ENCODE data around the gene SKIDA1.

SKIDA1 gene

DNA sequence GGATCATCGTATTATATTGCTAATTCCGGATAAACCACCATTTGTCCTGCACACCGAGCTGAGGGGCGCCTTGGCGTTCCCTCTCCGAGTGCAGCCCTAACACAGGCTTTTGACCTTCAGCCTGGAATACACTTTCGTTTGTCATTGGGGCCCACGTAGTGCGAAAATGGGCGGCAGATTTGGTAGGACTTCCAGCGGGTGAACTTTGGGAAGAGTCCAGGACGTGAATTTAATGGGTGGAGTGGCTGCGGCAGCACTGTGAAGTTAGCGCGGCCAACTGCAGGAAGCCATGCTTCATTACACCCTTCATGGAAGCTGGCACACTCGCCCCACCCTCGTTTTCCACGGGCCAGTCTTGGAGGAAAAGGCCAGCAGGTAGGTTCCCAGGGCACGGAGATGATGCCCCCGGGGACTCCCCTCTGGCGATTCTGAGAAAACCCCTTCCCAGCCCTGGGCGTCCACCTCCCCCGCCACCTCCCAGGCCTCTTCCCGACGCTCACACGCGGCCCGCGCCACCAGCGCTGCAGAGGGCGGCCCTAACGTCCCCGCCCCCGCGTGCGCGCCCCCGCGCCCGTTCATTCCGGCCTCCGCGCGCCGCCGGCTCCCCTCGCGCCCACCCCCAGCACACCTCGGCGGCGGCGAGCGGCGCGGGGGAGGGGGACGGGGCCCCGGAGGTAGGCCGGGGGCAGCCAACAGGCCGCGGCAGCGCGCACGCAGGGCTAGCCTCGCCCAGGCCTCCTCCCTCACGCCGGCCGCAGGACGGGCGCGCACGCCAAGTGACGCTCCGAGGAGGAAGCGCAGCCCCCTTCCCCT lies 8.2 kb upstream of the SKIDA1 start, which contains the start of gene MLLT10:
TSS of gene MLLT10 (plus strand) at position 766 of the 813 bp plus-strand sequence. CDS start 413 bp downstream, outside the sequence.
- TF ChIP-seq, protein P1, sequence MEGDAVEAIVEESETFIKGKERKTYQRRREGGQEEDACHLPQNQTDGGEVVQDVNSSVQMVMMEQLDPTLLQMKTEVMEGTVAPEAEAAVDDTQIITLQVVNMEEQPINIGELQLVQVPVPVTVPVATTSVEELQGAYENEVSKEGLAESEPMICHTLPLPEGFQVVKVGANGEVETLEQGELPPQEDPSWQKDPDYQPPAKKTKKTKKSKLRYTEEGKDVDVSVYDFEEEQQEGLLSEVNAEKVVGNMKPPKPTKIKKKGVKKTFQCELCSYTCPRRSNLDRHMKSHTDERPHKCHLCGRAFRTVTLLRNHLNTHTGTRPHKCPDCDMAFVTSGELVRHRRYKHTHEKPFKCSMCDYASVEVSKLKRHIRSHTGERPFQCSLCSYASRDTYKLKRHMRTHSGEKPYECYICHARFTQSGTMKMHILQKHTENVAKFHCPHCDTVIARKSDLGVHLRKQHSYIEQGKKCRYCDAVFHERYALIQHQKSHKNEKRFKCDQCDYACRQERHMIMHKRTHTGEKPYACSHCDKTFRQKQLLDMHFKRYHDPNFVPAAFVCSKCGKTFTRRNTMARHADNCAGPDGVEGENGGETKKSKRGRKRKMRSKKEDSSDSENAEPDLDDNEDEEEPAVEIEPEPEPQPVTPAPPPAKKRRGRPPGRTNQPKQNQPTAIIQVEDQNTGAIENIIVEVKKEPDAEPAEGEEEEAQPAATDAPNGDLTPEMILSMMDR (IDR thresholded peaks at IDR 0.05; ENCODE audit: insufficient read depth, low read length, missing control alignments): peak; percentile 35
- DNase-seq (ENCODE audit: low read depth, low spot score): no peak
- CTCF ChIA-PET: interaction anchor here (0.9 to 1.4 kb wide), 2 partner anchors 191 to 198 kb away, joined by 3 to 5 read pairs; no protein-coding TSS in a partner anchor
- peak within 1 kb of the TSS; percentile 76 for H3K4me3 ChIP-seq (ENCODE audit: low read depth, low read length)
- POLR2A ChIA-PET: interaction anchor here (0.6 kb wide), 1 partner anchor 8 kb away, joined by 3 read pairs; the partner anchor contains the start of gene SKIDA1

DNA sequence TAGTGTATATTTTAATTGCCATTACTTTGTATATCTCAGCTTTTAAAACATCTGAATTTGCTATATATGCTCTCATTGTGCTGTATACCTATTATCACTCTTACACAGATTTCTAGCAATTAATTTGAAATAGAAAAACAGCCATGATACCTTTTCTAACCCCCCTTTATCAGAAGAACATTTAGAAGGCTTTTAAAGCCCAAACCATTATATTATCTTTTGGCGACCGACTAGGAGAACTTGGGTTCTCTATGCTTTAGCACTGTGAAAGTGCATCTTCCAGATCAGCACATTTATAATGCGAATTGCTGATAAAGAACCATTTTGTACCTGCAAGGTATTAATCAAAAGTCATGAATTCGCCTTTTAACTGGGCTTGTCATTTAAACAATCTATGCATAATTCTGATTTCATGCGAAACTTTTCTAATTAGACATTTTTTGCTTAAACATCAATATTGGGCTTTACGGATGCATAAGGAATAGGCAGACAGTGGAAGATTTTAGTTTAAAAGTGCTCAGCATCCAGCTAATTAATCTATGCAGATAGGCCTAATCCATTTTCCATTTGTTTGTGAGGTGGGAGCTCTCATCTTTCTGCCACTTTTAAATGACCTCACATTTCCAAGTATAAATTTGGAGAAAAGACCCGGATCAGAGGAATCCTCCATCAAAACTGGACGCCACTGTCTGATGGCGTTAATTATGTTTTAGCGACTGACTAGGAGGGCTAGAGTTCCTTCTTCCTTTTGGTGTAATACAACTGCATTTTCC lies 7.4 kb upstream of the SKIDA1 start:
- CTCF ChIA-PET: interaction anchor here (0.7 to 1.5 kb wide), 7 partner anchors 37 to 253 kb away, joined by 3 to 6 read pairs (median 3); no protein-coding TSS in a partner anchor
- TF ChIP-seq, protein P1 (IDR thresholded peaks at IDR 0.05; ENCODE audit: insufficient read depth, low read length, missing control alignments): no peak
- DNase-seq (ENCODE audit: low read depth, low spot score): no peak
- POLR2A ChIA-PET: interaction anchor here (0.6 kb wide), 1 partner anchor 7 kb away, joined by 3 read pairs; the partner anchor contains the start of gene SKIDA1
- peak overlapping the region; percentile 76 for H3K4me3 ChIP-seq (ENCODE audit: low read depth, low read length)

DNA sequence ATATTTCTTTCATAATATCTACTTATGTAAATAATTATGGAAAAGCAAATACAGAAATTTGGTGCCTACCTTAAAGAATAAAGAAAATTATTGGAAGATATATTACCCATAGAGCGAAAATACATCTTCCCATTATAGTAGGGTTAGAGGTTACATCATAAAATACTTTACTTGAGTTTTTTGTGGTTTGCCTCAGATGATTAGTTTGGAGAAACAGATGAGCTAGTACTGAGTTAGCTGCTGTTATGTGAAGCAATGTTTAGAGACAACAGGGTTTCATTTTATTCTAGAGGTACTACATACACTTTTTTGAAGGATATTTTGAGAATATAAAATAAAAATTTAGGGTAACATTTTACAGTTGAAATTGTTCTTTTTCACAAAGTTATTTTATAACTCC lies 5.7 kb upstream of the SKIDA1 start:
- H3K4me3 ChIP-seq (ENCODE audit: low read depth, low read length): no peak overlapping the region
- ChIA-PET POLR2A (no interaction called here), CTCF (no interaction called here)
- DNase-seq (ENCODE audit: low read depth, low spot score): no peak
- TF ChIP-seq, protein P1 (IDR thresholded peaks at IDR 0.05; ENCODE audit: insufficient read depth, low read length, missing control alignments): no peak

DNA sequence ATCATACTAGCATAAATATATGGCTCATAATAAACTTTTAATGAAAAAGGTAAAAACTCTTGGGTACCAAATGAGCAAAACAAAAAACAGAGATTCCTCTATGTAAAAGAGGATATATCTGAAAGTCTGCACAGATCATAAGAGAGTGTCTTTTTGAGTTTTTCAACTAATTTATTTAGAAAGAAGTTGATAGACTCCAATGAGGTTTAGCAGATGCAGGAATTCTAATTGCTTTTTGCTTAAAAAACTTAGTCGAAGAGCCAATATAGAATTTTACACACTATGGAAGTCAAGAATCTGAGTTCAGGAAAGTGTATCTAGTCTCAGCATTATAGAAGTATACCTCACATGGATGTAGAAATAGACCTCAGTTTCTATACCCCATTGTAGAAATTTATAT lies 5.2 kb upstream of the SKIDA1 start:
- TF ChIP-seq, protein P1 (IDR thresholded peaks at IDR 0.05; ENCODE audit: insufficient read depth, low read length, missing control alignments): no peak
- ChIA-PET CTCF (interaction anchor here (1.2 to 1.3 kb wide), 2 partner anchors 36 to 251 kb away, joined by 3 to 4 read pairs; no protein-coding TSS in a partner anchor), POLR2A (no interaction called here)
- no peak for DNase-seq (ENCODE audit: low read depth, low spot score)
- no peak overlapping the region for H3K4me3 ChIP-seq (ENCODE audit: low read depth, low read length)

DNA sequence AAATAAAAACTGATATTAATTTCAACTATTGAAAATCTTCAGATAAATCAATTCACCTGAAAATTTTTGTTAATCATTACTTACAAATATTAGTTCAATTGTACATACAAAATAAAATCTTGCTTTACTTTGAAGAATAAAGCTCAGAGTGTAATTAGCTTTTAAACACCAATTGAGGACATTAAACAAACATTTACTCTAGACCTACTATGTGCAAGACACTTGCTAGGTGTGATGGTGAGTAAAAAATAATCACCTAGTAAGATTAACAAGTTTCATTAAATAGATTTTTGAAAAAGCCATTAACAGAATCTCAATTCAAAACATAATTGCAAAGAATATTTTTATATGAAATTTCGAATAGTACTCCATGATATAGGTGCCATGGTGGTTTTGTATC lies 4.7 kb upstream of the SKIDA1 start:
- DNase-seq (ENCODE audit: low read depth, low spot score): no peak
- POLR2A ChIA-PET: no interaction called here
- CTCF ChIA-PET: interaction anchor here (1.2 to 1.3 kb wide), 2 partner anchors 36 to 251 kb away, joined by 3 to 4 read pairs; no protein-coding TSS in a partner anchor
- H3K4me3 ChIP-seq (ENCODE audit: low read depth, low read length): no peak overlapping the region
- TF ChIP-seq, protein P1 (IDR thresholded peaks at IDR 0.05; ENCODE audit: insufficient read depth, low read length, missing control alignments): no peak
